Suprapubic skin (tissue), 4 donors: ENCODE measurements around the gene NAT16. TPM values are rescaled to one million over a fixed set of nuclear protein-coding genes. Genes with fewer than 3 reads are reported as not detected.

Source experiments
- DNase-seq, 2 donors: peaks; one replicate each; pipeline ENCODE4 v3.0.0-alpha.2; 2019; ENCODE audit warnings: low spot score in 2 of 2
- H3K27ac ChIP-seq: fragments of 200-600 bp; sonication (generic); one replicate; pipeline ENCODE4 v1.5.1; 2019
- H3K27me3 ChIP-seq: fragments of 200-600 bp; sonication (generic); one replicate; pipeline ENCODE4 v1.5.1; 2019
- H3K36me3 ChIP-seq: fragments of 200-600 bp; sonication (generic); one replicate; pipeline ENCODE4 v1.5.1; 2019
- H3K4me1 ChIP-seq: fragments of 200-600 bp; sonication (generic); one replicate; pipeline ENCODE4 v1.5.1; 2019
- H3K4me3 ChIP-seq: fragments of 200-600 bp; sonication (generic); one replicate; pipeline ENCODE4 v1.5.1; 2019; ENCODE audit warnings: mild to moderate bottlenecking
- H3K9me3 ChIP-seq: fragments of 200-600 bp; sonication (generic); one replicate; pipeline ENCODE4 v1.5.1; 2019
- EP300 ChIP-seq: sonication (generic); formaldehyde crosslinking; IDR thresholded peaks from one replicate; pipeline ENCODE4 v1.6.1; 2017; ENCODE audit warnings: antibody characterized with exemption
- POLR2A ChIP-seq, 2 donors: fragments of 450-650 bp; IDR thresholded peaks; one replicate each; pipeline ENCODE4 v1.6.1; 2017; ENCODE audit warnings: antibody characterized with exemption in 2 of 2, mild to moderate bottlenecking in 2 of 2, moderate library complexity in 2 of 2
- POLR2AphosphoS5 ChIP-seq, 3 donors: sonication (generic); formaldehyde crosslinking; IDR thresholded peaks; one replicate each; pipeline ENCODE4 v1.6.1; 2017; ENCODE audit warnings: antibody characterized with exemption in 3 of 3
- WGBS: methylation state at CpG from one replicate; pipeline ENCODE4 v1.1.5; 2018; 5-methylcytosine and 5-hydroxymethylcytosine counted together
- total RNA-seq, 4 donors: library from RNA; depleted of rRNA; stranded (reverse); fragments of >200 nt; gene quantifications; one replicate each; pipeline ENCODE4 v1.1.0, GENCODE V29; 2016
- TF ChIP-seq, protein P1 (sequence below), 2 donors: fragments of 200-600 bp in 1 of 2; fragments of 450-650 bp in 1 of 2; sonication (generic) in 1 of 2; IDR thresholded peaks; one replicate each; pipeline ENCODE4 v1.5.1; 2016 to 2019; ENCODE audit warnings: antibody characterized with exemption in 2 of 2, mild to moderate bottlenecking in 1 of 2, moderate library complexity in 1 of 2

Gene NAT16
- total RNA-seq, 4 donors from 2014 or later = not detected

DNA sequence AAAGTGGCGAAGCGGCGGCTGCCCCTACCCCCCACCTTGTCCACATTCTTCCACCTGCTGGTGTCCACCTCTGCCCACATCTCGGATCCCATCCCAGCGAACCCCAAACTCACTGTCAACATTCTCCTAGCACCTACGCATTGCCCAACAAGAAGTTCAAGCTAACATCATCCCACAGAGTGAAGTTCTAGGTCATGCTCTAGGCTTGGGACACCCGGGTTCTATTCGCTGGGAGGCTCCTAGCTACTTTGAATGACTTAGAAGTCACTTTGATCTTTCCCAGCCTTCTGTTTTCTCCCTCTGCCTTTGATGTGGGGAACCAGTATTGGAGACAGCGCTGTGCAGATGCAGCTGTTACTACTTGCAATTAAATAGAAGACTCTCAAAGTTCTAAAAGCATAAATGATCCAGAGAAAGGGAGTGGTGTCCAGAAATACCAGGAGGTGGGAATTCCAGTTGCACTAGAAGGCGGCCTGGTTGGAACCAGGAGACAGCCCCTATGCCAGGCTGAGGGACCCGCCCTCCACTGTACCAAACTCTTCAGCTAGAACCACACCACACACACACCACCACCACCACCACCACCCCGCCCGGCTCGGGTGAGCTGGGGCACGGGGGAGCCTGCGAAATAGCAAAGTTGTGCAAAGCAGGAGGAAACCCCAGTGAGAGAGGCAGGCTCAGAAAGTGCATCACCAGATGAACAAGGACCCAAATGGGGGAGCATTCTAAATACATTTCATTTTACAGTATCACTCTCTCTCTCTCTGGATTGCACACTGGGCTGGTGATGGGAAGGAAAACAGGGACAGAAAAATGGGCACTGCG, 9.3 kb downstream of the NAT16 start:
- WGBS = 2% methylated on average over 17 of the region's 17 CpGs
- TF ChIP-seq EP300 (no peak), POLR2AphosphoS5 (IDR thresholded peaks at IDR 0.05) (no peak), POLR2A (IDR thresholded peaks at IDR 0.05) (no peak)
- H3K4me1 ChIP-seq = peaks cover 58% of the 10 kb centered on the region
- H3K27ac ChIP-seq = no peak overlapping the region
- no peaks in the 10 kb centered on the region for H3K9me3 ChIP-seq
- H3K4me3 ChIP-seq = no peak overlapping the region
- peaks cover 100% of the 10 kb centered on the region for H3K27me3 ChIP-seq
- no peak for DNase-seq
- no peaks in the 10 kb centered on the region for H3K36me3 ChIP-seq

DNA sequence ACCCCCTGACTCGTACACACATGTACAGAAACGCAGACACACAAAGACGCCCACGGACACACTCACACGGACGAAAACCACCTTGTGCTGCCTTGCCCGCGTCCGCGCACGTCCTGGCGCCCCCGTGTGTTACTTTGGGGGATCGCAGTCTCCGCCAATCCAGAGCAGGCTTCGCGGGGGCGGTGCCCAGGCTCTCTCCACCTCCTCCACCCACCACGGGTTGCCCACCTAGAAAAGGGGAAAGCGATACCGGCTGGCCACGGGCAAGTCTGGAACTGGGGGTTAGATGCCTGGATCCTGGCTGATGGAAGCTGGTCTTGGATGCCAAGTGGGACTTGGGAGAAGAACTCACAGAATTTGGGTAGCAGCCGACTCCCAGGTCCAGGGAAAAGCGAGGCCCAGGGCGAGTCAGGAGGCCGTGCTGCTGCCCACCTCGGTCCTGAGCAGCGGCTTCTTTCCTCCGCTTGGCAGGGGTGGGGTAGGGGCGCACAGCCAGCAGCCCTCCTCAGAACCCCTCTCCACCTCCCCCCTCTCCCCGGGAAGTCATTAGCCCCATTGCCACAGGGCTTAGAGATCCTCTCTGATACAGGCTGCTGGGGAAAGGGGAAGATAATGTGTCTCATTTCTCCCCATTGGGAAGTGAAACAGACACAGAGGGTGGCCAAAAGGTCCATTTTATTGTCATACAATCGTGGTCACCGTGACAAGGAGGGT, 10.1 kb downstream of the NAT16 start:
- Histone ChIP-seq H3K4me1 (peaks cover 66% of the 10 kb centered on the region), H3K9me3 (no peaks in the 10 kb centered on the region), H3K4me3 (no peak overlapping the region), H3K27me3 (peaks cover 100% of the 10 kb centered on the region), H3K27ac (no peak overlapping the region), H3K36me3 (no peaks in the 10 kb centered on the region)
- 0% methylated on average over 8 of the region's 33 CpGs for WGBS
- no peak for TF ChIP-seq POLR2AphosphoS5 (IDR thresholded peaks at IDR 0.05)
- TF ChIP-seq, protein P1, sequence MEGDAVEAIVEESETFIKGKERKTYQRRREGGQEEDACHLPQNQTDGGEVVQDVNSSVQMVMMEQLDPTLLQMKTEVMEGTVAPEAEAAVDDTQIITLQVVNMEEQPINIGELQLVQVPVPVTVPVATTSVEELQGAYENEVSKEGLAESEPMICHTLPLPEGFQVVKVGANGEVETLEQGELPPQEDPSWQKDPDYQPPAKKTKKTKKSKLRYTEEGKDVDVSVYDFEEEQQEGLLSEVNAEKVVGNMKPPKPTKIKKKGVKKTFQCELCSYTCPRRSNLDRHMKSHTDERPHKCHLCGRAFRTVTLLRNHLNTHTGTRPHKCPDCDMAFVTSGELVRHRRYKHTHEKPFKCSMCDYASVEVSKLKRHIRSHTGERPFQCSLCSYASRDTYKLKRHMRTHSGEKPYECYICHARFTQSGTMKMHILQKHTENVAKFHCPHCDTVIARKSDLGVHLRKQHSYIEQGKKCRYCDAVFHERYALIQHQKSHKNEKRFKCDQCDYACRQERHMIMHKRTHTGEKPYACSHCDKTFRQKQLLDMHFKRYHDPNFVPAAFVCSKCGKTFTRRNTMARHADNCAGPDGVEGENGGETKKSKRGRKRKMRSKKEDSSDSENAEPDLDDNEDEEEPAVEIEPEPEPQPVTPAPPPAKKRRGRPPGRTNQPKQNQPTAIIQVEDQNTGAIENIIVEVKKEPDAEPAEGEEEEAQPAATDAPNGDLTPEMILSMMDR (IDR thresholded peaks at IDR 0.05) = peak; percentile 32 to 93
- peak; percentile 80 to 85 for DNase-seq

DNA sequence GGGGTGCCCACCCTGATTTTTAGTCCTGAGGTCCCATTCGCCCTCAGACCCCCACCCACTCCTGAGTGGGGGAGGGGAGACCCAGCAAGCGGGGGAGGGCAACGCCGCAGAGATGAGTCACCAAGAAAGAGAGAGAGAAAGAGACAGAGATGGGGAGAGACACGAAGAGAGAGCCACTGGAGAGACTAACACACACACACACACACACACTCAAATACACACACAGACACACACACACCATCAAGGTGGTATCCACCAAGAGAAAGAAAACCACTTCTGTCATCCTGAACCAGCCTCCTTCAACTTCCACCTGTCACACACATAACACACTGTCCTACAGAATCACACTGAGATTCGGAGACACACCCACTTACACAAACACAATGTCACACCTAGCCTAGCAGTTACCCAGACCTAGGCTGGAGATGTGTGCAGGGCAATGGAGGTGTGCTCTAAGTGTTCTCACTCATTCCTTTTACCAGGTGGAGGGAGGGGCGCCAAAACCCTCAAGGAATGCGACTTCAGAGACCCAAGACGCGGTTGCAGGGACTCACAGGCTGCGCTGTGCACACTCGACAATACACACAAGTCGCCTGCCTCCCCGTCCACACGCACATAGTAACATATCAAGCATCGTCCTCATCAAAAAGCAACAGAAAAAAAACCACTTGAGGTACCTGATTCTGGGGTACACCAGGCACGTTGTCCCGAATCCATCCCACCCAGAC, 10.8 kb downstream of the NAT16 start:
- peaks cover 100% of the 10 kb centered on the region for H3K27me3 ChIP-seq
- TF ChIP-seq EP300 (no peak), POLR2A (IDR thresholded peaks at IDR 0.05) (no peak), POLR2AphosphoS5 (IDR thresholded peaks at IDR 0.05) (no peak)
- TF ChIP-seq, protein P1 (IDR thresholded peaks at IDR 0.05) = no peak
- H3K4me3 ChIP-seq = no peak overlapping the region
- no peaks in the 10 kb centered on the region for H3K9me3 ChIP-seq
- H3K27ac ChIP-seq = no peak overlapping the region
- WGBS = 1% methylated on average over 12 of the region's 18 CpGs
- H3K4me1 ChIP-seq = peaks cover 72% of the 10 kb centered on the region
- H3K36me3 ChIP-seq = no peaks in the 10 kb centered on the region
- DNase-seq = no peak

DNA sequence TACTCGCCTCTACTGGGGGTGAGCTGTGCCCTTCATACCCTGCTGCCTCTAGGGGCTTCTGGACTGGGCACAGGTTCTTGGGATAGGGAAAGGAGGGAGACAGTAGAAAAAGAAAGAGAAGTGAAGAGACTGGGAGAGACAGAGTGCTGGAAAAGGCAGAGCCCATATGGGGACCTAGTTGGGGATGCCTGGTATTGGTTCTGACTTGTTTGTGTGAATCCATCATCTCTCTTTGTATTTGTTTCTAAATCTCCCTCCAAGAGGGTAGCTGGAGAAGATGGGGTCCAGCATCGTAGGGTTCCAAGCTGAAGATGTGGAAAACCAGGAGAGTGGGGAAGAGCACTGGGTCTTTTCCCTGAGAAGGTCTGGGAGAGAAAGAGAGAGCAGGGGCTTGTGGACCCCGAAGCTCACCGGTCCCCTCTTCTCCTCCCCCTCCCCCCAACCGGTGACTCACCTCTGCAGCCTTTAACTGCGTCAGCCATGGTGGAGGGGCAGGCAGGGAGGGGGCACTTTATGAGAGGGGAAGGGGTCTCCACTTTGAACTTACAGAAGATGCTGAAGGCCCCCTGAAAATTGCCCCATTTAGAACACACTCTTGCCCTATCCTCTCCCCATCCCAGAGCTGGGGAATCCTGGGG, 11.6 kb downstream of the NAT16 start:
- TF ChIP-seq POLR2AphosphoS5 (IDR thresholded peaks at IDR 0.05) (no peak), POLR2A (IDR thresholded peaks at IDR 0.05) (no peak), EP300 (no peak)
- TF ChIP-seq, protein P1 (IDR thresholded peaks at IDR 0.05) = no peak

DNA sequence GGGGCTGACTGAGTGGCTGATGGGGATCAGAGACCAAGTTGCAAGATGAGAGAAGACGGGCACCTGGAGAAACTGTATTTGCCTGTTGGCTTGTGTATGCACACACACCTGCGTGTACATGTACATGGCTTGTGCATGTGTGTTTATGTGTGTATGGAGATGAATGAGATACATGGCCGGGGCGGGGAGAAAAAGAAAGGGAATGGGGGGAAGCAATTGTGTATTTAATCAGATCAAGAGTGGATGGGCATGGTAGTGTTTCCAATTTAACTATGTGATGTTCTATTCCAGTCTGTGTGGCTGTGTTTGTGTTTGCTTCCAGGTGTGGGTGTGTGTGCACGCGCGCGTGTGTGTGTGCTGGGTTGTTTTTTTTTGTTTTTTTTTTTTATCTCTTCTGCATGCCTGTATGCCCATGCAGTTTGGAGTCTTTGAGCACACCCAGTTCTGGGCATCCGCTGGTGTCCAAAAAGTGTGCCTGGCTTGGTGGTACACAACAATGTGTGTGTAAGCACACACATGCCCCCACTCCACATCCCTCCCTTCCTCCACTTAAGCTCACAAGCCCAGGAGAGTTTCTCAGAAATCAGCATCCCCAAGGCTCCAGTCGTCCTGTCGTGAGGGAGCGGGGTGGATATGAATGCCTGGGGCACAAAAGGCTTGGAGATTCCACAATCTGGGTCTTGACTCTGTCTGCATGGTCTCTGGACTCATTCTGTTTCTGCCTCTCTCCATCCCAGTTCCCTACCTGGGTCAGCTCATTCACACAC, 12.3 kb downstream of the NAT16 start:
- H3K36me3 ChIP-seq = no peaks in the 10 kb centered on the region

More for the DNA sequence above, 11.6 kb downstream of the NAT16 start:
- peaks cover 72% of the 10 kb centered on the region for H3K4me1 ChIP-seq
- H3K36me3 ChIP-seq = no peaks in the 10 kb centered on the region
- no peaks in the 10 kb centered on the region for H3K9me3 ChIP-seq
- DNase-seq = no peak
- H3K27ac ChIP-seq = no peak overlapping the region
- WGBS = 3% methylated on average over 6 of the region's 6 CpGs
- no peak overlapping the region for H3K4me3 ChIP-seq
- H3K27me3 ChIP-seq = peaks cover 100% of the 10 kb centered on the region

More for the DNA sequence above, 12.3 kb downstream of the NAT16 start:
- Histone ChIP-seq H3K27me3 (peaks cover 100% of the 10 kb centered on the region), H3K27ac (no peak overlapping the region), H3K4me1 (peaks cover 72% of the 10 kb centered on the region), H3K9me3 (no peaks in the 10 kb centered on the region), H3K4me3 (no peak overlapping the region)
- 3% methylated on average over 12 of the region's 12 CpGs for WGBS
- no peak for TF ChIP-seq EP300
- no peak for TF ChIP-seq POLR2AphosphoS5 (IDR thresholded peaks at IDR 0.05)
- TF ChIP-seq, protein P1 (IDR thresholded peaks at IDR 0.05) = no peak
- no peak for TF ChIP-seq POLR2A (IDR thresholded peaks at IDR 0.05)
- no peak for DNase-seq
